Measurements from ENCODE around the gene DNAJB12. TPM values are rescaled to one million over a fixed set of nuclear protein-coding genes. Genes with fewer than 3 reads are reported as not detected.

Gene DNAJB12
- total RNA-seq, 1 experiment from 2014 or later = 51.0 TPM

GRCh38 chr10:72364239-72364777 lies 9.6 kb upstream of the DNAJB12 start:
- intact Hi-C loops (cut with micrococcal nuclease; ENCODE audit: unreplicated experiment) = loop anchor here (2.0 to 10.0 kb wide), 3 partner anchors 470 to 700 kb away; no protein-coding TSS in a partner anchor
- no peaks in the 10 kb centered on the region for H3K36me3 ChIP-seq (ENCODE audit: control insufficient read depth, insufficient read depth, low read length)
- DNase-seq (ENCODE audit: low read depth, low spot score) (peak; percentile 81), ATAC-seq (peak; percentile 96)
- POLR2A ChIA-PET = interaction anchor here (0.6 kb wide), 1 partner anchor 193 kb away, joined by 7 read pairs; no protein-coding TSS in a partner anchor
- CTCF ChIA-PET = interaction anchor here (0.6 to 2.4 kb wide), 5 partner anchors 132 to 697 kb away, joined by 3 to 13 read pairs (median 5); no protein-coding TSS in a partner anchor
- no peaks in the 10 kb centered on the region for H3K9me3 ChIP-seq (ENCODE audit: control insufficient read depth, insufficient read depth, low read depth, low read length)
- in situ Hi-C loops (cut with HindIII; ENCODE audit: low pct_unique_long_range_greater_than_20kb, low sequenced_read_pairs) = no loop called here
- H3K4me1 ChIP-seq (ENCODE audit: control insufficient read depth, insufficient read depth, low read length) = peaks cover 7% of the 10 kb centered on the region; the same call in 1 of the 2 replicates
- H3K27ac ChIP-seq (ENCODE audit: low read length) = peak overlapping the region; percentile 71
- H3K4me3 ChIP-seq (ENCODE audit: low read depth in 2 of 2, low read length in 2 of 2) = 0 out of 4 replicates have a peak overlapping the region, but pooled peaks of 1 of the 2 experiments have one; percentile 3
- no peaks in the 10 kb centered on the region for H3K27me3 ChIP-seq (ENCODE audit: control insufficient read depth, insufficient read depth, low read length)
- no TSS peak for BruUV-seq (replicated peaks)
- peak; percentile 54; the same call in 1 of the 2 replicates for TF ChIP-seq POLR2AphosphoS5 (IDR thresholded peaks at IDR 0.05; ENCODE audit: low read depth, low read length)
- no peak for TF ChIP-seq SIN3A (IDR thresholded peaks at IDR 0.05; ENCODE audit: borderline replicate concordance, insufficient read depth, low read depth, low read length)
- TF ChIP-seq, protein P1, sequence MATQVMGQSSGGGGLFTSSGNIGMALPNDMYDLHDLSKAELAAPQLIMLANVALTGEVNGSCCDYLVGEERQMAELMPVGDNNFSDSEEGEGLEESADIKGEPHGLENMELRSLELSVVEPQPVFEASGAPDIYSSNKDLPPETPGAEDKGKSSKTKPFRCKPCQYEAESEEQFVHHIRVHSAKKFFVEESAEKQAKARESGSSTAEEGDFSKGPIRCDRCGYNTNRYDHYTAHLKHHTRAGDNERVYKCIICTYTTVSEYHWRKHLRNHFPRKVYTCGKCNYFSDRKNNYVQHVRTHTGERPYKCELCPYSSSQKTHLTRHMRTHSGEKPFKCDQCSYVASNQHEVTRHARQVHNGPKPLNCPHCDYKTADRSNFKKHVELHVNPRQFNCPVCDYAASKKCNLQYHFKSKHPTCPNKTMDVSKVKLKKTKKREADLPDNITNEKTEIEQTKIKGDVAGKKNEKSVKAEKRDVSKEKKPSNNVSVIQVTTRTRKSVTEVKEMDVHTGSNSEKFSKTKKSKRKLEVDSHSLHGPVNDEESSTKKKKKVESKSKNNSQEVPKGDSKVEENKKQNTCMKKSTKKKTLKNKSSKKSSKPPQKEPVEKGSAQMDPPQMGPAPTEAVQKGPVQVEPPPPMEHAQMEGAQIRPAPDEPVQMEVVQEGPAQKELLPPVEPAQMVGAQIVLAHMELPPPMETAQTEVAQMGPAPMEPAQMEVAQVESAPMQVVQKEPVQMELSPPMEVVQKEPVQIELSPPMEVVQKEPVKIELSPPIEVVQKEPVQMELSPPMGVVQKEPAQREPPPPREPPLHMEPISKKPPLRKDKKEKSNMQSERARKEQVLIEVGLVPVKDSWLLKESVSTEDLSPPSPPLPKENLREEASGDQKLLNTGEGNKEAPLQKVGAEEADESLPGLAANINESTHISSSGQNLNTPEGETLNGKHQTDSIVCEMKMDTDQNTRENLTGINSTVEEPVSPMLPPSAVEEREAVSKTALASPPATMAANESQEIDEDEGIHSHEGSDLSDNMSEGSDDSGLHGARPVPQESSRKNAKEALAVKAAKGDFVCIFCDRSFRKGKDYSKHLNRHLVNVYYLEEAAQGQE (IDR thresholded peaks at IDR 0.05; ENCODE audit: insufficient read depth in 1 of 2, low read depth in 2 of 2, low read length in 1 of 2) = no peak
- no peak for TF ChIP-seq TCF7L2 (IDR thresholded peaks at IDR 0.05; ENCODE audit: low read depth, low read length)
- TF ChIP-seq, protein P2, sequence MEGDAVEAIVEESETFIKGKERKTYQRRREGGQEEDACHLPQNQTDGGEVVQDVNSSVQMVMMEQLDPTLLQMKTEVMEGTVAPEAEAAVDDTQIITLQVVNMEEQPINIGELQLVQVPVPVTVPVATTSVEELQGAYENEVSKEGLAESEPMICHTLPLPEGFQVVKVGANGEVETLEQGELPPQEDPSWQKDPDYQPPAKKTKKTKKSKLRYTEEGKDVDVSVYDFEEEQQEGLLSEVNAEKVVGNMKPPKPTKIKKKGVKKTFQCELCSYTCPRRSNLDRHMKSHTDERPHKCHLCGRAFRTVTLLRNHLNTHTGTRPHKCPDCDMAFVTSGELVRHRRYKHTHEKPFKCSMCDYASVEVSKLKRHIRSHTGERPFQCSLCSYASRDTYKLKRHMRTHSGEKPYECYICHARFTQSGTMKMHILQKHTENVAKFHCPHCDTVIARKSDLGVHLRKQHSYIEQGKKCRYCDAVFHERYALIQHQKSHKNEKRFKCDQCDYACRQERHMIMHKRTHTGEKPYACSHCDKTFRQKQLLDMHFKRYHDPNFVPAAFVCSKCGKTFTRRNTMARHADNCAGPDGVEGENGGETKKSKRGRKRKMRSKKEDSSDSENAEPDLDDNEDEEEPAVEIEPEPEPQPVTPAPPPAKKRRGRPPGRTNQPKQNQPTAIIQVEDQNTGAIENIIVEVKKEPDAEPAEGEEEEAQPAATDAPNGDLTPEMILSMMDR (IDR thresholded peaks at IDR 0.05) = peak; percentile 97

DNA sequence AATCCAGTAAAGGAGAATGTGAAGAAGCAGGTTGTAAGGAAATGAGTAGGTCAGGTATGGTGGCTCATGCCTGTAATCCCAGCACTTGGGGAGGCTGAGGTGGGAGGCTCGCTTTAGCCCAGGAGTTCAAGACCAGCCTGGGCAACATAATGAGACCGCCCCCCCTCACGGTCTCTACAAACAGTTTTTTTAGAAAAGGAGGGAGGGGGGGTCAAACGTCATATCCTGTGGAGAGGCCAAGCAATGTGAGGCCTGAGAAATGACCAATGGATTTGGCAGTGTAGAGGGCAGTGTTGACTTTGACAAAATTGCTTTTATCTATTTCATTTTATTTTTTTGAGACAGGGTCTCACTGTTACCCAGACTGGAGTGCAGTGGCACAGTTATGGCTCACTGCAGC lies 2.3 kb upstream of the DNAJB12 start:
- in situ Hi-C loops (cut with HindIII; ENCODE audit: low pct_unique_long_range_greater_than_20kb, low sequenced_read_pairs) = no loop called here
- no peaks in the 10 kb centered on the region for H3K27me3 ChIP-seq (ENCODE audit: control insufficient read depth, insufficient read depth, low read length)
- no peak for TF ChIP-seq SIN3A (IDR thresholded peaks at IDR 0.05; ENCODE audit: borderline replicate concordance, insufficient read depth, low read depth, low read length)
- TF ChIP-seq, protein P2 (IDR thresholded peaks at IDR 0.05) = no peak
- no peak for TF ChIP-seq POLR2AphosphoS5 (IDR thresholded peaks at IDR 0.05; ENCODE audit: low read depth, low read length)
- no peak for TF ChIP-seq TCF7L2 (IDR thresholded peaks at IDR 0.05; ENCODE audit: low read depth, low read length)
- TF ChIP-seq, protein P1 (IDR thresholded peaks at IDR 0.05; ENCODE audit: insufficient read depth in 1 of 2, low read depth in 2 of 2, low read length in 1 of 2) = no peak
- DNase-seq (ENCODE audit: low read depth, low spot score) (no peak), ATAC-seq (no peak)
- no peaks in the 10 kb centered on the region for H3K9me3 ChIP-seq (ENCODE audit: control insufficient read depth, insufficient read depth, low read depth, low read length)
- POLR2A ChIA-PET = interaction anchor here (0.6 kb wide), 1 partner anchor 795 kb away, joined by 3 read pairs; no protein-coding TSS in a partner anchor
- H3K36me3 ChIP-seq (ENCODE audit: control insufficient read depth, insufficient read depth, low read length) = peaks cover 5% of the 10 kb centered on the region; the same call in 1 of the 2 replicates
- H3K4me1 ChIP-seq (ENCODE audit: control insufficient read depth, insufficient read depth, low read length) = peaks cover 14% of the 10 kb centered on the region
- no peak overlapping the region for H3K27ac ChIP-seq (ENCODE audit: low read length)
- intact Hi-C loops (cut with micrococcal nuclease; ENCODE audit: unreplicated experiment) = no loop called here
- BruUV-seq (replicated peaks) = no TSS peak
- no peak overlapping the region for H3K4me3 ChIP-seq (ENCODE audit: low read depth in 2 of 2, low read length in 2 of 2)
- CTCF ChIA-PET = no interaction called here
